Activated CD4-positive, alpha-beta T cell treated with anti-CD3 and anti-CD28 coated beads for 36 hours (primary cell): ENCODE data around the gene CACNA1D. TPM values are rescaled to one million over a fixed set of nuclear protein-coding genes. Genes with fewer than 3 reads are reported as not detected.

Experiments
- ATAC-seq: fragments of 200-7000 bp; cut with Tn5 transposase; one replicate; pipeline ENCODE4 v1.10.0; 2021; ENCODE audit warnings: mild to moderate bottlenecking, moderate library complexity
- CTCF ChIA-PET: fragments of 350-600 bp; sonication (Branson Sonifier 250); formaldehyde crosslinking; loops from one replicate; lab custom pipeline; 2021; ENCODE audit warnings: antibody characterized with exemption; lab: Charles Lee
- POLR2A ChIA-PET: fragments of 350-600 bp; sonication (Branson Sonifier 250); formaldehyde crosslinking; loops from one replicate; lab custom pipeline; 2021; ENCODE audit warnings: antibody characterized with exemption, inconsistent platforms; lab: Charles Lee
- DNase-seq: peaks from one replicate; pipeline ENCODE4 v3.0.0-alpha.2; 2020
- H3K27ac Mint-ChIP-seq: one replicate; pipeline ENCODE4 v1.8.0; 2021; ENCODE audit warnings: mixed read lengths
- H3K27me3 Mint-ChIP-seq: one replicate; pipeline ENCODE4 v1.8.0; 2021; ENCODE audit warnings: mixed read lengths
- H3K36me3 Mint-ChIP-seq: one replicate; pipeline ENCODE4 v1.8.0; 2021; ENCODE audit warnings: low read depth, mixed read lengths
- H3K4me1 Mint-ChIP-seq: one replicate; pipeline ENCODE4 v1.8.0; 2021; ENCODE audit warnings: mixed read lengths
- H3K4me3 Mint-ChIP-seq: one replicate; pipeline ENCODE4 v1.8.0; 2021; ENCODE audit warnings: mild to moderate bottlenecking, moderate library complexity, mixed read lengths
- H3K9me3 Mint-ChIP-seq: one replicate; pipeline ENCODE4 v1.8.0; 2021; ENCODE audit warnings: low read depth, mixed read lengths
- intact Hi-C, 2 experiments: fragments of 100-400 bp; cut with DNase I in 1 of 2; cut with micrococcal nuclease in 1 of 2; formaldehyde crosslinking; loops; one replicate each; pipeline versions ENCODE4 v1.14.2 to v1.15.1; 2022 to 2024; cut with DNase I, micrococcal nuclease
- total RNA-seq, 2 experiments: library from RNA; stranded (reverse); gene quantifications; one replicate each; pipeline ENCODE4 v1.2.3, GENCODE V29; 2021

Gene CACNA1D
- total RNA-seq, 2 experiments from 2014 or later, result 0.21 to 0.33 TPM

GRCh38 chr3:53780806-53781205 lies 286.4 kb downstream of the CACNA1D start:
- CTCF ChIA-PET, result interaction anchor here (0.6 to 1.0 kb wide), 4 partner anchors 9 to 1758 kb away, joined by 3 read pairs; no protein-coding TSS in a partner anchor
- H3K4me3 Mint-ChIP-seq, result no peak overlapping the region
- H3K4me1 Mint-ChIP-seq, result no peaks in the 10 kb centered on the region
- POLR2A ChIA-PET, result no interaction called here
- no peak overlapping the region for H3K27ac Mint-ChIP-seq
- no peaks in the 10 kb centered on the region for H3K36me3 Mint-ChIP-seq
- no peak for ATAC-seq
- DNase-seq, result no peak
- no peaks in the 10 kb centered on the region for H3K27me3 Mint-ChIP-seq
- no peaks in the 10 kb centered on the region for H3K9me3 Mint-ChIP-seq
- intact Hi-C loops, result no loop called here

- peaks cover 2% of the 10 kb centered on the region for H3K27me3 Mint-ChIP-seq
- DNase-seq, result no peak
- intact Hi-C loops, result no loop called here
- no peaks in the 10 kb centered on the region for H3K36me3 Mint-ChIP-seq
- ATAC-seq, result no peak
- no peak overlapping the region for H3K27ac Mint-ChIP-seq
- POLR2A ChIA-PET, result no interaction called here
- no peak overlapping the region for H3K4me3 Mint-ChIP-seq
- no peaks in the 10 kb centered on the region for H3K4me1 Mint-ChIP-seq
- CTCF ChIA-PET, result interaction anchor here (0.7 kb wide), 1 partner anchor 8 kb away, joined by 3 read pairs; no protein-coding TSS in a partner anchor
- no peaks in the 10 kb centered on the region for H3K9me3 Mint-ChIP-seq
Measured at GRCh38 chr3:53787016-53787415, 292.6 kb downstream of the CACNA1D start.

GRCh38 chr3:53788038-53788437 lies 293.6 kb downstream of the CACNA1D start:
- H3K9me3 Mint-ChIP-seq, result no peaks in the 10 kb centered on the region
- no peaks in the 10 kb centered on the region for H3K36me3 Mint-ChIP-seq
- no peak for ATAC-seq
- no peak overlapping the region for H3K27ac Mint-ChIP-seq
- H3K4me1 Mint-ChIP-seq, result no peaks in the 10 kb centered on the region
- intact Hi-C loops, result no loop called here
- peaks cover 2% of the 10 kb centered on the region for H3K27me3 Mint-ChIP-seq
- ChIA-PET POLR2A (no interaction called here), CTCF (no interaction called here)
- DNase-seq, result no peak
- H3K4me3 Mint-ChIP-seq, result no peak overlapping the region

- intact Hi-C loops, result no loop called here
- CTCF ChIA-PET, result no interaction called here
- H3K27ac Mint-ChIP-seq, result no peak overlapping the region
- no peaks in the 10 kb centered on the region for H3K9me3 Mint-ChIP-seq
- peaks cover 2% of the 10 kb centered on the region for H3K27me3 Mint-ChIP-seq
- no peak overlapping the region for H3K4me3 Mint-ChIP-seq
- POLR2A ChIA-PET, result no interaction called here
- ATAC-seq (no peak), DNase-seq (no peak)
- H3K4me1 Mint-ChIP-seq, result no peaks in the 10 kb centered on the region
- no peaks in the 10 kb centered on the region for H3K36me3 Mint-ChIP-seq
Measured at GRCh38 chr3:53789459-53789858, 295.0 kb downstream of the CACNA1D start.

GRCh38 chr3:53790470-53790869 lies 296.1 kb downstream of the CACNA1D start:
- DNase-seq (no peak), ATAC-seq (no peak)
- intact Hi-C loops, result no loop called here
- ChIA-PET POLR2A (no interaction called here), CTCF (interaction anchor here (0.9 kb wide), 1 partner anchor 85 kb away, joined by 4 read pairs; no protein-coding TSS in a partner anchor)
- peaks cover 2% of the 10 kb centered on the region for H3K27me3 Mint-ChIP-seq
- H3K4me3 Mint-ChIP-seq, result no peak overlapping the region
- no peaks in the 10 kb centered on the region for H3K36me3 Mint-ChIP-seq
- no peaks in the 10 kb centered on the region for H3K9me3 Mint-ChIP-seq
- H3K27ac Mint-ChIP-seq, result no peak overlapping the region
- H3K4me1 Mint-ChIP-seq, result no peaks in the 10 kb centered on the region

GRCh38 chr3:53791317-53791716 lies 296.9 kb downstream of the CACNA1D start:
- no peaks in the 10 kb centered on the region for H3K36me3 Mint-ChIP-seq
- ATAC-seq (no peak), DNase-seq (no peak)
- no peak overlapping the region for H3K27ac Mint-ChIP-seq
- no peak overlapping the region for H3K4me3 Mint-ChIP-seq
- ChIA-PET CTCF (interaction anchor here (0.9 kb wide), 1 partner anchor 86 kb away, joined by 4 read pairs; no protein-coding TSS in a partner anchor), POLR2A (no interaction called here)
- no peaks in the 10 kb centered on the region for H3K4me1 Mint-ChIP-seq
- intact Hi-C loops, result no loop called here
- peaks cover 2% of the 10 kb centered on the region for H3K27me3 Mint-ChIP-seq
- H3K9me3 Mint-ChIP-seq, result no peaks in the 10 kb centered on the region

GRCh38 chr3:53792866-53793265 lies 298.5 kb downstream of the CACNA1D start:
- ChIA-PET CTCF (interaction anchor here (0.5 kb wide), 1 partner anchor 115 kb away, joined by 3 read pairs; no protein-coding TSS in a partner anchor), POLR2A (no interaction called here)
- no peak for ATAC-seq
- no peak for DNase-seq
- no peaks in the 10 kb centered on the region for H3K4me1 Mint-ChIP-seq
- no peak overlapping the region for H3K27ac Mint-ChIP-seq
- no peaks in the 10 kb centered on the region for H3K36me3 Mint-ChIP-seq
- no peaks in the 10 kb centered on the region for H3K9me3 Mint-ChIP-seq
- H3K4me3 Mint-ChIP-seq, result no peak overlapping the region
- H3K27me3 Mint-ChIP-seq, result no peaks in the 10 kb centered on the region
- intact Hi-C loops, result no loop called here

GRCh38 chr3:53794597-53794996 lies 300.2 kb downstream of the CACNA1D start:
- POLR2A ChIA-PET, result no interaction called here
- peaks cover 2% of the 10 kb centered on the region for H3K27me3 Mint-ChIP-seq
- no peak for DNase-seq
- ATAC-seq, result no peak
- H3K27ac Mint-ChIP-seq, result no peak overlapping the region
- CTCF ChIA-PET, result no interaction called here
- H3K4me3 Mint-ChIP-seq, result no peak overlapping the region
- intact Hi-C loops, result no loop called here
- H3K9me3 Mint-ChIP-seq, result no peaks in the 10 kb centered on the region
- H3K36me3 Mint-ChIP-seq, result no peaks in the 10 kb centered on the region
- no peaks in the 10 kb centered on the region for H3K4me1 Mint-ChIP-seq

GRCh38 chr3:53795176-53795575 lies 300.8 kb downstream of the CACNA1D start:
- CTCF ChIA-PET, result interaction anchor here (0.6 kb wide), 1 partner anchor 8 kb away, joined by 3 read pairs; no protein-coding TSS in a partner anchor
- ATAC-seq (no peak), DNase-seq (no peak)
- H3K27me3 Mint-ChIP-seq, result peaks cover 2% of the 10 kb centered on the region
- intact Hi-C loops, result no loop called here
- H3K4me1 Mint-ChIP-seq, result no peaks in the 10 kb centered on the region
- H3K9me3 Mint-ChIP-seq, result no peaks in the 10 kb centered on the region
- POLR2A ChIA-PET, result no interaction called here
- no peak overlapping the region for H3K4me3 Mint-ChIP-seq
- no peak overlapping the region for H3K27ac Mint-ChIP-seq
- no peaks in the 10 kb centered on the region for H3K36me3 Mint-ChIP-seq

GRCh38 chr3:53795789-53796560 lies 301.6 kb downstream of the CACNA1D start:
- no peaks in the 10 kb centered on the region for H3K9me3 Mint-ChIP-seq
- peaks cover 4% of the 10 kb centered on the region for H3K27me3 Mint-ChIP-seq
- ChIA-PET POLR2A (no interaction called here), CTCF (interaction anchor here (0.6 to 0.8 kb wide), 2 partner anchors 9 to 219 kb away, joined by 3 read pairs; no protein-coding TSS in a partner anchor)
- ATAC-seq (no peak), DNase-seq (no peak)
- no peak overlapping the region for H3K4me3 Mint-ChIP-seq
- intact Hi-C loops, result no loop called here
- H3K27ac Mint-ChIP-seq, result no peak overlapping the region
- no peaks in the 10 kb centered on the region for H3K36me3 Mint-ChIP-seq
- no peaks in the 10 kb centered on the region for H3K4me1 Mint-ChIP-seq

- intact Hi-C loops, result no loop called here
- no peaks in the 10 kb centered on the region for H3K36me3 Mint-ChIP-seq
- H3K4me1 Mint-ChIP-seq, result no peaks in the 10 kb centered on the region
- ATAC-seq (no peak), DNase-seq (no peak)
- peaks cover 4% of the 10 kb centered on the region for H3K27me3 Mint-ChIP-seq
- ChIA-PET CTCF (interaction anchor here (0.8 kb wide), 1 partner anchor 1511 kb away, joined by 4 read pairs; no protein-coding TSS in a partner anchor), POLR2A (no interaction called here)
- no peaks in the 10 kb centered on the region for H3K9me3 Mint-ChIP-seq
- no peak overlapping the region for H3K27ac Mint-ChIP-seq
- H3K4me3 Mint-ChIP-seq, result no peak overlapping the region
Measured at GRCh38 chr3:53798144-53798543, 303.7 kb downstream of the CACNA1D start.

- ChIA-PET POLR2A (no interaction called here), CTCF (no interaction called here)
- H3K4me3 Mint-ChIP-seq, result no peak overlapping the region
- H3K36me3 Mint-ChIP-seq, result no peaks in the 10 kb centered on the region
- ATAC-seq (no peak), DNase-seq (no peak)
- H3K27me3 Mint-ChIP-seq, result peaks cover 4% of the 10 kb centered on the region
- H3K4me1 Mint-ChIP-seq, result no peaks in the 10 kb centered on the region
- no peaks in the 10 kb centered on the region for H3K9me3 Mint-ChIP-seq
- H3K27ac Mint-ChIP-seq, result no peak overlapping the region
- intact Hi-C loops, result no loop called here
Measured at GRCh38 chr3:53799338-53799865, 305.0 kb downstream of the CACNA1D start.
